Left ventricle myocardium superior (tissue), 1 donor: Measurements from ENCODE around the gene BAIAP3. TPM values are rescaled to one million over a fixed set of nuclear protein-coding genes. Genes with fewer than 3 reads are reported as not detected.

Experiments
- ATAC-seq: fragments of 200-7000 bp; cut with Tn5 transposase; one replicate; pipeline ENCODE4 v1.9.1; 2020; ENCODE audit warnings: mild to moderate bottlenecking, moderate library complexity
- DNase-seq: peaks from one replicate; pipeline ENCODE4 v3.0.0-alpha.2; 2020
- intact Hi-C: fragments of 100-400 bp; cut with micrococcal nuclease; formaldehyde crosslinking; loops from one replicate; pipeline ENCODE4 v1.11.0; 2022
- total RNA-seq: library from RNA; stranded (reverse); fragmentation: NEBNext Ultra II Directional; extraction: Animal tissue kit (Norgen Biotek cat#: 25700); gene quantifications from one replicate; pipeline ENCODE4 v1.2.1, GENCODE V29; 2021
- donor health status: DM: no; HTN: yes; CAD: no; lungs with severe emphysema.

Gene BAIAP3
- total RNA-seq, 1 donor from 2014 or later = 5.2 TPM

- DNase-seq (no peak), ATAC-seq (peak; percentile 79)
- intact Hi-C loops = no loop called here
These were observed 36.3 kb upstream of the BAIAP3 start for GRCh38 chr16:1297018-1297696.

GRCh38 chr16:1298406-1298805 lies 35.0 kb upstream of the BAIAP3 start:
- intact Hi-C loops = no loop called here
- DNase-seq = no peak
- no peak for ATAC-seq

- intact Hi-C loops = no loop called here
These were observed 34.2 kb upstream of the BAIAP3 start for GRCh38 chr16:1299012-1299867.

DNA sequence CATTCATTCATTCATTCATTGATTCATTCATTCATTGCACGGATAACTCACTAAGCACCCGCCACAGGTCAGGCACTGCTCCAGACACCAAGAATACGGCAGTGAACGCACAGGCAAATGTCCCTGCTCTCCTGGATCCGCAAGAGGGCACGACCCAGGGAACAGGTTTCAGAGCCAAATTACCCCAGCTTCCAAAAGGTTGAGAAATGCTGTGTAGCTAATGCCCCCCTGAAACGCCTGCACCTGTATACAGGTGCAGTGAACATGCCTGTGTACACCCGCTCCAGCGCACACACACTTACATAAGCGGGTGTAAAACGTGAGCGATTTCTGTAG lies 33.6 kb upstream of the BAIAP3 start:
- intact Hi-C loops = no loop called here
- no peak for DNase-seq
- no peak for ATAC-seq

More at GRCh38 chr16:1299012-1299867, 34.2 kb upstream of the BAIAP3 start:
- DNase-seq (no peak), ATAC-seq (no peak)

- intact Hi-C loops = no loop called here
- peak; percentile 74 for ATAC-seq
- peak; percentile 83 for DNase-seq
These were observed 32.6 kb upstream of the BAIAP3 start for GRCh38 chr16:1300664-1301476.

GRCh38 chr16:1301562-1301961 lies 31.9 kb upstream of the BAIAP3 start:
- DNase-seq = no peak
- intact Hi-C loops = no loop called here
- no peak for ATAC-seq

DNA sequence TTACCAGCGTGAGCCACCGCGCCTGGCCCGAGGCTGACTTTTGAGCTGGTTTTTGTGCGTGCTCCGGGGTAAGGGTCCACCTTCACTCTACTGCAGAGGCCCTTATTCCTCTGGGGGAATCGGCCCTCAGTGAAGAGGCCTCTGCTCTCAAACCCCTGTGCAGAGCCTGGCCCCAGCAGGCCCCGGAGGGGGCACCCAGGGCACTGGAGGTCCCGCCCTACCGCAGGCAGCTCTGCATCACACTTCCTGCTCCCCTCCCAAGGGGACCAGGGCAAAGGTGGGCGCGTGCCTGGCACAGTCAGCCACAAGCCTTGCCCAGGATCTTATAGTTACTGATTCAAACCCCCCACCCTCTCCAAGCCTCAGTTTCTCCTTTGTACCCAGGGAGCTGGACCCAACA lies 27.6 kb upstream of the BAIAP3 start:
- no peak for DNase-seq
- intact Hi-C loops = no loop called here
- no peak for ATAC-seq

GRCh38 chr16:1306334-1306733 lies 27.1 kb upstream of the BAIAP3 start:
- ATAC-seq (no peak), DNase-seq (no peak)
- intact Hi-C loops = no loop called here

GRCh38 chr16:1308036-1308976 lies 25.1 kb upstream of the BAIAP3 start:
- intact Hi-C loops = no loop called here
- ATAC-seq (no peak), DNase-seq (no peak)

- intact Hi-C loops = no loop called here
- peak; percentile 97 for DNase-seq
- ATAC-seq = peak; percentile 86
These were observed 24.2 kb upstream of the BAIAP3 start, which contains the start of gene UBE2I for GRCh38 chr16:1308977-1309885. UBE2I (plus strand) TSS chr16:1309636; CDS start chr16:1314031, 4,395 bp downstream.

GRCh38 chr16:1309888-1310831 lies 23.3 kb upstream of the BAIAP3 start:
- DNase-seq (peak; percentile 75), ATAC-seq (no peak)
- intact Hi-C loops = no loop called here

DNA sequence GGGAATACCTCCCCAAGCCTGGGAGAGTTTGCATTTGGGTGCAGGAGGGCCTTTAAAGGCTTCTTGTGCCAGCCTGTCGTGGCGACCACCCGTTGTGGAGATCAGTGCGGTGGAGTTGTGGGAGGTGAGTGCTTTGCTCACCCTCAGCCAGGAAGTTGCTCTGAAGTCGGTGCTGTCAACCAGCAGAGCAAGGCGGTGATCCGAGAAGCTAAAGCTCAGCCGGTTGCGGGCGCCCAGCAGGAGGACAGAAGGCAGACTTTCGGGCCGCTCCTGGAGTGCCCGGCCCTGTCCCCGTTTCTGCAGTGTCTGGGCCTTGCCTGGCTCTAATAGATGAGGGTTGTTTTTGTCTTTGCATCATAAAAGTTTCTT lies 22.6 kb upstream of the BAIAP3 start:
- ATAC-seq (no peak), DNase-seq (no peak)
- intact Hi-C loops = no loop called here

GRCh38 chr16:1311212-1311737 lies 22.2 kb upstream of the BAIAP3 start:
- intact Hi-C loops = no loop called here
- ATAC-seq = peak; percentile 0

DNA sequence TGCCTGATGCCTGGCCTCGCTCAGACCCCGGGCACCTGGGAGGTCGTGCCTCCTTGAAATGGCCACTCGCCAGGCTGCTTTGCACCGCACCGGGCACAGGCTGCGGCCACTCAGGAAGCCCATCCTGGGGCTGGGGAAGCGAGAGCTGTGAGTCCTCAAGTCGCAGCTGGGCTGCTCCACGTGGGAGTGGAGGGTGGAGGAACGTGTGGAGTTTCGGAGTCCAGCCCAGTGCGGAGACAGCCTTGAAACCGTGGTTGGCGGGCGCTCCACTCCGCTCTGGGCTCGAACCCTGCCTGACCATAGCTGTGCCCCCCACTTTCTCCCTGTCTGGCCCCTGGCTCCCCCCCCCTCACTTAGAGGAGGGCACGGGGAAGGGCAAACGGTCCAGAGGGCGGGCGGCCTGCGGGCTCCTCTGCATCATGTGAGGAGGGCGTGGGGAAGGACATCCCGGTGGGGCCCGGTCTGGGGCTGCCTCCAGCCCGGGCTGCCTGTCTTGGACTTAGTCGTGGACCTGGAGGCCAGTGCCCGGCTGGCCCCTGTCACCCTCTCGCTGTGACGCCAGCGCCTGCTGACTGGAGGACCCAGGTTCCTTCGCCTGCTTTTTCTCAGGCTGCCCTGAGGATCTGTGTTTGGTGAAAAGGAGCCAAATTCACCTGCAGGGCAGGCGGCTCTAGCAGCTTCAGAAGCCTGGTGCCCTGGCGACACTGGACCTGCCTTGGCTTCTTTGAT lies 21.5 kb upstream of the BAIAP3 start:
- DNase-seq (peak; percentile 70), ATAC-seq (peak; percentile 61)
- intact Hi-C loops = no loop called here

More at GRCh38 chr16:1311212-1311737, 22.2 kb upstream of the BAIAP3 start:
- no peak for DNase-seq

DNA sequence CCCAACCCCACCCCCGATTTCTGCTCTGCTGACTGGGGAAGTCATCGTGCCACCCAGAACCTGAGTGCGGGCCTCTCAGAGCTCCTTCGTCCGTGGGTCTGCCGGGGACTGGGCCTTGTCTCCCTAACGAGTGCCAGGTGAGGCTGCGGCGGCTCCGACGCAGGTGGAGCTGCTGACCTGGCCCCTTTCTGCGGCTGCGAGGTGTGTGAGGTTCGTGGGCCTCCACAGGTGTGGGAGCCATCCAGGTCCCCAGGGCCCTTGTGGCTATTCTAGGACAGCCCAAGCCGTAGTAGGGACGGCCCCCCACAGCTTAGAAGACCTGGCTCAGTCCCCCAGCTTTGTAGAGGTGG lies 21.0 kb upstream of the BAIAP3 start:
- intact Hi-C loops = no loop called here
- DNase-seq = no peak
- no peak for ATAC-seq

- ATAC-seq = no peak
- intact Hi-C loops = no loop called here
- DNase-seq = no peak
These were observed 20.5 kb upstream of the BAIAP3 start for GRCh38 chr16:1312903-1313302.
